Colon (tissue), 2 donors: ENCODE data around the gene SYNE2.

Experiments used
- FAIRE-seq: peaks from 2 replicates; lab custom pipeline; 2012; peaks lifted over from hg19 to GRCh38; lab: Jason Lieb, UNC
- donor health status: control.
- donor health status: control.

SYNE2 gene

GRCh38 chr14:63911404-63911803 lies 58.6 kb downstream of the SYNE2 start:
- FAIRE-seq = no peak

- no peak for FAIRE-seq
Observed at GRCh38 chr14:63912286-63912685, 59.5 kb downstream of the SYNE2 start.

DNA sequence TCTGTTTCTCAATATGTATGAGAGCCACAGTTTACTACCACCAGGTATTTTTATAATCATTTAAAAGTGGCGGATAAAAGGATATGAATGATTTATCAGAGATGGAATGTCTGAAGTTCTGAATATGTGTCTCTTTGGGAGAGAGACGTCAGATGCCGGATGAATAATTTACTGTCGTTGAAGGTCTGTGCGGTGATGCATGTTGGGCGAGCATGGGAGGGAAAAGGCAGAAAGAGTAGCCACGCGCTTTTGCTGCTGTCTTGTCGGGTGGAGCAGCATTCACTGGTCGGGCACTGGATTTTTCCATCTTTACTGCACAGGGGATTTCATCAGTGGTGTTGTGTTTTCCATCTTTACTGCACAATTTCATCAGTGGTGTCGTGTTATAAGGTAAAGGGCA lies 65.6 kb downstream of the SYNE2 start:
- FAIRE-seq = no peak

DNA sequence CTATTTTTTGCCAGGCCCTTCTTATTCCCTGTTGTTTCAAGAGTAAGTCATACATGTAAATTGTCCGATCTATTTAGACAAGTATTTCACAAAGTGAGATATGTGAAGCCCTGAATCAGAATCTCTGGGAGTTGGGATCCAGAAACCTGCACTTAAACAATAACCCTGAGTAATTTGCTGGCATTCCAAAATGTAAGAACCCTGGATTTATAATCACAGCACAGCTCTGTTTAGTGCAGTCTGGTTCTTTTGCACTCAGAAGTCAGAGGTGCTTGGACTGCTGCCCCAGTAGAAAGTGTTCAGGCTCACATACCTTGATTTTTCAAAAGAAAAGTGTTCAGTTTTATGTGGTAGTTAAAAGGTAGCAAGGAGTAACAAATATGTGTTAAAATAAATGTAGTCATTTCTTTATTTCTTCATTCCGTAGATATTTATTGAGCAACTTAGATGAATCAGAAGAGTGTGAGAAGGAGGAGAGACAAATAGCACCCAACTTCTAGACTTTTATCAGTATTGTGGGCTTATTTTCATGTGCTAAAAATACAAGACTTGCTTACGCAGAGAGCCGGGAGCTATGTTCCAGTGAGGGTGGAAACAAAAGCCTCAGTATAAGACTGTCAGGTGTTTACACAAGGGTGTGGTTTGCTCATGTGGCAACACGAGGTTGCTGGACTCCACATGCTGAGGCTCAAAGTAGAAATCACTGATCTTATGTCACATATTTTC lies 70.1 kb downstream of the SYNE2 start:
- no peak for FAIRE-seq

DNA sequence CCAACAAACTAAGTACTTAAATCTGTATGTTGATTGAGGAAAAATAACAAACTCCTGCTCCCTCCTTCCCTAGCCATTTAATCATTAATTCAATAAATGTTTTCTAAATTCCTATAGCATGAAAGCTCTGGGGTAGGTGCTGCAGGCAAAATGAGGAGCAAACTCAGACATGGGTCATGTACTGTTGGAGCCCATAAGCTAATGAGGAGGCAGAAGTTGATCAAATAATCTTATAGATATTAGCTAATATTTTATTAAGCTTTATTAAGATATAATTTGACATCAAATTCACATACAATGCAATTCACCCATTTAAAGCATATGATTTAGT lies 70.6 kb downstream of the SYNE2 start:
- FAIRE-seq = no peak

DNA sequence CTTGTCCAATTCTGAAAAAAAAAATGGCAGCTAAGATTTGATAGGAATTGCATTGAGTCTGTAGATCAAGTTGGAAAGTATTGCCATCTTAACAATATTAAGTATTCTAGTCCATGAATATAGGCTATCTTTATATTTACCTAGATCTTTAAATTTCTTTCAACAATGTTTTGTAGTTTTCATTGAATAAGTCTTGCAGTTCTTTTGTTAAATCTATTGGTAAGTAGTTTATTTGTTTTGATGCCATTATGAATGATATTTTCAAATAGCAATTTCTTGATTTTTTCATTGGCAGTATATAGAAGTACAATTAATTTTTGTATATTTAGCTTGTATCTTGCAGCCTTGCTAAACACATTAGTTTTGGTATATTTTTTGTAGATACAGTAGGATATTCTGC lies 71.6 kb downstream of the SYNE2 start:
- FAIRE-seq = no peak

DNA sequence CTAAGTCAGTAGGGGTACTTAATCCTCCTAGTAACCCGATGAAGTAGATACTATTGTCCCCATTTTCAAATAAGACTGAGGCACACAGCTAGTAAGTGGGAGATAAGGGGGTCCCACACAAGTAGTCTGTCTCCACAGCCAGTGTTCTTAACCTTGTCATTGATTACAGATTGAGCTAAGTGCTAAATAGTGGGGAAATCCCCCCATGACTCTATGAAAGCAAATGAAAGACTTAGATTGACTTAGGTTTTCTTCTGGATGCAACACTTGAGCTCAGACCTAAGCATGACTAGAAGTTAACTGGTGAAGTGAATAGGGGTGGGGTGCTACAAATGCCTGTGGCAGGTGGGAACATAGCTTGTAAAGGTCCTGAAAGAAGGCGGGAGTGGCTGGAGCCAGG lies 73.8 kb downstream of the SYNE2 start:
- FAIRE-seq = no peak

DNA sequence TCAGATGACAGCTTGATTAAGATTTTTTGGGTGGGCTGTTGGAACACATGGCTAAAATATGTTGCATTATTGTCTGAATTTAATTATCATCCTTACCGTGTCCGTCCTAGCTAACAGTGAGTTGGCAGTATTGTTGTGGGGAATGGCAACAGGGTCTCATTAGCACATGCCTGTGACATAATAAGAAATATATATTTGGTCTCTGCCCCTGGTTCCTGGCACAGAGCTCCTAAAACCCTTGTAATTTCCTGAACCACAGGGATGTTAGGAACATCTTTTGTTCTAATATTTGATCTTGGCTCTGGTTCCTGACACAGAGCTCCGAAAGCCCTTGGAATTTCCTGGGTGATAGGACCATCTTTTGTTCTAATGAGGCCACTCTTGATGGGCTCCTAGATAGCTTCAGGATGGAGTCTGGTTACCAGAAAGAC lies 76.0 kb downstream of the SYNE2 start:
- FAIRE-seq = no peak

- no peak for FAIRE-seq
Observed at GRCh38 chr14:63933110-63933509, 80.3 kb downstream of the SYNE2 start.

DNA sequence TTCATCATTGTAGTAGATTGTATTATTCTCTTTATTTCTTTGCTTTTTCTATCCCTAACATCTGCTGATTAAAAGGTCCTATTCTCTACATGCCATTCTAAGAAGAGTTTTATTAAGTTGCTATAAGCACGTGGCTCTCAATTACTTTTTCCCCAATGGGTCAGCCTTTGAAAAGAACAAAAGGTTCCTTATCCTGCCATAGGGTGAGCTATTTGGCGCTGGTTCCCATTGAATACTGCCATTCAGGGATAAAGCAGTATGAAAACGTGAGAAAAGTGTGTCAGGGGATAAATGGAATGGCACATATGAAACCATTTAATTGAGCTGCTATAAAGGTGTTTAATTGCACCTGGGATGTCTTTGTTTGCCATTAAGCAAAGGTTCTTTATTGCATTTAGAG lies 80.9 kb downstream of the SYNE2 start:
- no peak for FAIRE-seq

DNA sequence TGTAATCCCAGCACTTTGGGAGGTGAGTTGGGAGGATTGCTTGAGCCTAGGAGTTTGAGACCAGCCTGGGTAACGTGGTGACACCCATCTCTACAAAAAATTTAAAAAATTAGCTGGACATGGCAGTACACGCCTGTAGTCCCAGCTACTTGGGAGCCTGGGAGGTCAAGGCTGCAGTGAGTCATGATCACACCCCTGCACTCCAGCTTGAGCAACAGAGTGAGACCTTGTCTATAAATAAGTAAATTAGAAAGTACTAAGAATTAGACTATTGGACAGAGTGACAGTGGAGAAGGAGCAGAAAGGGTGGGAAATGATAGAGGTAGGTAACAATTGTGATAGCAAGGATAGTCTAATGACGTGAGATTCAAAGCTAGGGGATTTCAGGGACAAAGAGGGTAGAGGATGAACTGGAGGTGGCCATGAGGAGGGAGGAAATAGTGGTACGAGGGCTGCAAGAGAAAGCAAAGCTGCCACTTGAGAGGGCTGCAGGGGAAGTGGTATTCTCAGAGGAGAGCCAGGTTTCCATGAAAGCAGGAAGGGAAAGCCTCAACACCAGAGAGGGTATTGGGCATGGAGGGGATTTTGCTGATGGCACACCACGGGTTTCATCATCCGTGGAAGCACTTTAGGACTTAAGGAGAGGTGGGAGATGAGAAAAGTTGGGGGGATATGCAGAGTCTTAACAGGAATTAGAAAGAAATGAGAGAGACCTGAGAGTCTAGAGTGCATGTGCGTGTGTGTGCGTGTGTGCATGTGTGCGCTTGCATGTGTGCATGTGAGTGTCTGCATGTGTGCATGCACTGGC lies 85.6 kb downstream of the SYNE2 start:
- FAIRE-seq = no peak

DNA sequence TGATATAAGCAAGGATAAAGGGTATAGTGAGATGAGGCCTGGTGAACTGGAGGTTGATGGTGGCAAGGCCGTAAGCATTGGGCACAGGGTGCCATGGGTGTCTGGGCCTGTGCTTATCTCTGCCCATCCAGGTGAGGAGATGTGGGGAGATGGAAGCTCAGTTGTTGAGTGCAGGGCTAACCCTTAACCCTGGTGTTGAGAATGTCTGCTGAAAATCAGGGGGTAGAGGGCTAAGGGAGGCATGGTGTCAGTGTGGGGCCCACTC lies 86.1 kb downstream of the SYNE2 start:
- FAIRE-seq = no peak

- no peak for FAIRE-seq
Observed at GRCh38 chr14:63940387-63940786, 87.6 kb downstream of the SYNE2 start.

DNA sequence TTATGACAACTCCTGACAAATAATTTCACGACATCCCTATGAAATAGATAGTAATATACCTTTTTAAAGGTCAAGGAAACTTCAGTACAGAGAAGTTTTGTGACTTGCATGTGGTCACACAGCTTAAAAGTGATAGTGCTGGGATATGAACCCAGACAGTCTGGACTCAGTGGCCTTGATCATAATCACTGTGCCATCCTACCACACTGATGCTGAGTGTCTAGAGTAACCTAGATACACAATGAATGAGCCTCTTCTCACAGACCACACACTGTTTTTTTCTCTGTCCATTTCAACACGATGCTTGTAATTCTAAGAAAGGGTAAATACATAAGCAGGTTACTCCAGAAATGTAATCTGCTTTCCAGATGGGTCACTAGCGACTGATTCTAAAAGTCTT lies 88.2 kb downstream of the SYNE2 start:
- FAIRE-seq = no peak

DNA sequence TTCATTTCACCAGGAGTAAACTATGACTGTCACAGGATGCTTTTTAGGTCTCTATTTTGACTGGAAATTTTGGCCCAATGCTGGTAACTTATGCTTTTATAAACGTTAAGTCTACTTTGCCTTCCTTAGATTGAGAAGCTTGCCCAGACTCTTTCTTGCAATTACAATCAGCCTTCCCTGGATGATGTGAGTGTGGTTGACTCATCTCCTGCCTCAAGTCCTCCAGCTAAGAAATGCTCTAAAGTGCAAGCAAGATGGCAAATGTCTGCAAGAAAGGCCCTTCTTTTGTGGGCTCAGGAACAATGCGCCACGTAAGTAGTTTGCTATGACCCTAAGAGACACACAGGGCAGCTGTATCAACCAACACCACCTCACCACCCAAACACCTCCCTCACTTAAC lies 96.9 kb downstream of the SYNE2 start:
- no peak for FAIRE-seq

- FAIRE-seq = no peak
Observed at GRCh38 chr14:63951021-63951420, 98.2 kb downstream of the SYNE2 start.

DNA sequence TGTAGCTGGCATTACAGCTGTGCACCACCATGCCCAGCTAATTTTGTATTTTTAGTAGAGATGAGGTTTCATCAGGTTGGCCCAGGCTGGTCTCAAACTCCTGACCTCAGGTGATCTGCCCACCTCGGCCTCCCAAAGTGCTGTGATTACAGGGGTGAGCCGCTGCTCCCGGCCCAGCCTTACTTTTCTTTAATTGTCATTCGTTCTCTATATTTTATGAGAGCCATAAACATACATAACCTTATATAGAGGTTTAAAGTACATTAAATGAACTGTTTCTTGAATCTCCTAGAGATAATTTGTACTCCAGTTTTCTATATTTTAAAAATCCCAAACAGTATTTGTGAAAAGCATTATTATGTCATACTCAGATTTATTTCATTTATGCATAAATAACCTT lies 98.6 kb downstream of the SYNE2 start:
- FAIRE-seq = no peak

DNA sequence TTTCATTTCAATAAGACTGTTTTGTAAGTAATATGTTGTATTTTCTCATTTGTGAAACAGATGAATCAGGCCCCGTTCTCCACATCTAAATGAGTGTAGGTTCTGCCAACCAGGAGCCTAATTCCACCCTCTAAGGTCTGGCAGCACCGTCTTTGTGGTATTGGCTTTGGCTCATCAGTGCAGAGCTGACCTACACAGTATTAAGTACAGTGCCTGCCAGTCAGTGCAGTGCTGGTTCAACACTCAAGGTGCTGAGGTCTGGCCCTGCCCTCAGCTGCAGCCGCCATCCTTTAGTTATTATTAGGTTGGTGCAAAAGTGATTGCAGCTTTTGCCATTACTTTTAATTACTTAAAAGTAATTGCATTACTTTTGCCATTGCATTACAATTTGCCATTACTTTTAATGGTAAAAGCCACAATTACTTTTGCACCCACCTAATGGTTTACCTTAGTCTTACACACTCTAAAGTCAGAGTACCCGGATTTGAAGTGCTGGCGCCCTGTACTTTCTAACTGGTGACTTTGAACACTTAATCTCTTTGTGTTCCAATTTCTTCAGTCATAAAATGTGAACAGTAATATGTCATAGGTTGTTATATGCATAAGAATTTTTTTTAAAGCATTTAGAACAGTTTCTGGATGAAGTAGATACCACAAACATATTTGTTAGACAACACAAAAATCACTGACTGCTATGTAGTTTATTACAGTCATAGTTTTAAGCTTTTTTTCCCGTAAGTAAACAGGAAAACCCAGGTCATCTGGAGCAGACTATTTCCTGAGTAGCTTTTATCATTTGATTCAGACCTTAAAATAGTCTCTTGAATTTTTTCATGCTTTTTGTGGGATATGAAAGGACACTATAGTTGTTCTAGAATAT lies 99.5 kb downstream of the SYNE2 start:
- FAIRE-seq = no peak

DNA sequence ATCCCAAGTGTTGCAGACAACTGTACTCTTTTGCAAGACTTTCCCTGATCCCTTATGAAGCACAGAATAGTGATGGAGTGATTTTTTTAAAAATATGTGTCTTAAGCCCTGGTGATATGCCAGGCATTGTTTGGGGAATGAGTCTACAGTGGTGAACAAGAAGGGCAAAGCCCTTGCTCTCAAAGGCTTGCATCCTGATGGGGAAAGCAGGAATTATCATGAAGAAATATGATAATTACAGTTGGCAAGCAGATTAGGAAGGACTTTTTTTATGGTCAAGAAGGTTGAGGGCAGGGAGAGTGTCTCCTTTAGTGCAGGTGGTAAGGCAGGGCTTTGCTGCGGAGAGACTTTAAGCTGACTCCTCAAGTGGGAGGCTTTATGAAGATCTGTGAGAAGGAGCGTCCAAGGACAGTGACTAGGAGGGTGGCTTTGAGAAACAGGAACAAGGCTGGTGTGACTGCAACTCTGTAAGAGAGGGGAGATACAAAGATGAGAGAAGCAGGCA lies 100.2 kb downstream of the SYNE2 start:
- no peak for FAIRE-seq

- FAIRE-seq = no peak
Observed at GRCh38 chr14:63956326-63956725, 103.5 kb downstream of the SYNE2 start.

- FAIRE-seq = no peak
Observed at GRCh38 chr14:63960926-63961567, 108.2 kb downstream of the SYNE2 start.

GRCh38 chr14:63962906-63963305 lies 110.1 kb downstream of the SYNE2 start:
- FAIRE-seq = no peak
